ENCODE measurements around the gene SETMAR.
"Not testable (repeated sequence)": the region's sequence is repeated elsewhere in the genome, so short reads cannot be mapped to it uniquely, and the experiment has no call there.

The SETMAR gene

GRCh38 chr3:4314688-4315087, 11.5 kb downstream of the SETMAR start:
- no peak for DNase-seq

- no peak for DNase-seq
Observed at GRCh38 chr3:4320096-4320911, 17.1 kb downstream of the SETMAR start.

- DNase-seq = no peak
Observed at GRCh38 chr3:4321732-4322131, 18.6 kb downstream of the SETMAR start.

- no peak for DNase-seq
Observed at GRCh38 chr3:4322635-4323034, 19.5 kb downstream of the SETMAR start.

GRCh38 chr3:4323246-4324027, 20.3 kb downstream of the SETMAR start:
- DNase-seq = no peak

- DNase-seq = no peak
Observed at GRCh38 chr3:4326868-4327267, 23.7 kb downstream of the SETMAR start.

- not testable (repeated sequence) for DNase-seq
Observed at GRCh38 chr3:4329806-4330205, 26.6 kb downstream of the SETMAR start.

GRCh38 chr3:4332111-4332510, 28.9 kb downstream of the SETMAR start:
- DNase-seq = no peak

GRCh38 chr3:4332574-4332973, 29.4 kb downstream of the SETMAR start:
- DNase-seq = no peak

GRCh38 chr3:4332991-4333390, 29.8 kb downstream of the SETMAR start:
- DNase-seq = no peak

GRCh38 chr3:4334548-4334947, 31.4 kb downstream of the SETMAR start:
- DNase-seq = no peak

GRCh38 chr3:4335840-4336562, 32.8 kb downstream of the SETMAR start:
- DNase-seq = no peak

GRCh38 chr3:4336850-4337546, 33.8 kb downstream of the SETMAR start:
- DNase-seq = no peak

GRCh38 chr3:4338751-4339150, 35.6 kb downstream of the SETMAR start:
- no peak for DNase-seq

- DNase-seq = no peak
Observed at GRCh38 chr3:4340077-4340410, 36.9 kb downstream of the SETMAR start.

GRCh38 chr3:4340411-4341335, 37.5 kb downstream of the SETMAR start:
- DNase-seq = no peak

- no peak for DNase-seq
Observed at GRCh38 chr3:4341336-4341675, 38.1 kb downstream of the SETMAR start.

GRCh38 chr3:4343258-4343657, 40.1 kb downstream of the SETMAR start:
- DNase-seq = no peak

- DNase-seq = peak; percentile 40
Observed at GRCh38 chr3:4350789-4351163, 47.6 kb downstream of the SETMAR start.

- DNase-seq = peak; percentile 50
Observed at GRCh38 chr3:4351164-4351855, 48.1 kb downstream of the SETMAR start.

- no peak for DNase-seq
Observed at GRCh38 chr3:4351872-4352271, 48.7 kb downstream of the SETMAR start.

Measured in activated naive CD4-positive, alpha-beta T cell treated with Interleukin-2 at 50 U/mL for 16 hours (primary cell).